Heart right ventricle (tissue), 16 donors: ENCODE results near the gene CLTB. TPM values are rescaled to one million over a fixed set of nuclear protein-coding genes. Genes with fewer than 3 reads are reported as not detected.

Experiments used
- ATAC-seq, 8 donors: fragments of 200-7000 bp; cut with Tn5 transposase; one replicate each; pipeline ENCODE4 v1.9.1; 2020; ENCODE audit warnings: mild to moderate bottlenecking in 8 of 8, moderate library complexity in 8 of 8, moderate number of reproducible peaks in 1 of 8
- DNase-seq, 2 donors: peaks; one replicate each; pipeline ENCODE4 v3.0.0-alpha.2; 2020
- H3K27ac ChIP-seq, 10 donors: fragments of 200-600 bp; sonication (generic) in 2 of 10; one replicate each; pipeline versions ENCODE4 v1.5.0 to v1.8.0; 2020 to 2022; ENCODE audit warnings: mild to moderate bottlenecking in 3 of 10
- H3K27me3 ChIP-seq, 7 donors: fragments of 200-600 bp; one replicate each; pipeline ENCODE4 v1.8.0; 2021 to 2022; ENCODE audit warnings: mild to moderate bottlenecking in 2 of 7
- H3K36me3 ChIP-seq, 9 donors: fragments of 200-600 bp; sonication (generic) in 1 of 9; one replicate each; pipeline versions ENCODE4 v1.5.0 to v1.8.0; 2020 to 2022; ENCODE audit warnings: mild to moderate bottlenecking in 2 of 9
- H3K4me1 ChIP-seq, 9 donors: fragments of 200-600 bp; sonication (generic) in 1 of 9; one replicate each; pipeline versions ENCODE4 v1.5.0 to v1.8.0; 2020 to 2022; ENCODE audit warnings: mild to moderate bottlenecking in 4 of 9
- H3K4me3 ChIP-seq, 10 donors: fragments of 200-600 bp; sonication (generic) in 2 of 10; one replicate each; pipeline versions ENCODE4 v1.5.0 to v1.8.0; 2020 to 2022; ENCODE audit warnings: mild to moderate bottlenecking in 7 of 10, moderate library complexity in 2 of 10
- H3K9me3 ChIP-seq, 11 donors: fragments of 200-600 bp in 10 of 11; sonication (generic) in 2 of 11; one replicate each; pipeline versions ENCODE4 v1.5.0 to v1.8.0; 2013 to 2022; ENCODE audit warnings: mild to moderate bottlenecking in 2 of 11, control low read depth in 1 of 11, moderate library complexity in 1 of 11
- WGBS, 2 donors: extraction: QIAGEN DNeasy Blood & Tissue Kit; methylation state at CpG; one replicate each; pipeline ENCODE4 v1.1.7; 2013; ENCODE audit warnings: inconsistent platforms in 1 of 2; 5-methylcytosine and 5-hydroxymethylcytosine counted together
- intact Hi-C, 10 donors: fragments of 100-400 bp; cut with DNase I; formaldehyde crosslinking; loops; one replicate each; pipeline versions ENCODE4 v1.11.1 to v1.14.2; 2022
- polyA plus RNA-seq, 2 donors: library from polyadenylated mRNA; stranded (reverse); fragments of 200-250 nt; gene quantifications; one replicate each; pipeline ENCODE4 v1.2.3, GENCODE V29; 2013
- total RNA-seq, 10 donors: library from RNA; stranded (reverse); fragmentation: NEBNext Ultra II Directional in 3 of 10; extraction: Animal tissue kit (Norgen Biotek cat#: 25700) in 3 of 10; gene quantifications; one replicate each; pipeline versions ENCODE4 v1.2.1 to v1.2.4, GENCODE V29; 2021 to 2023
- TF ChIP-seq, protein P1 (sequence below), 9 donors: fragments of 200-600 bp; sonication (generic) in 2 of 9; IDR thresholded peaks; one replicate each; pipeline versions ENCODE4 v1.5.0 to v1.8.0; 2021 to 2022; ENCODE audit warnings: antibody characterized with exemption in 9 of 9, mild to moderate bottlenecking in 5 of 9, moderate library complexity in 1 of 9
- donor health status: Arrhythmogenic right ventricular cardiomyopathy.
- donor health status: ischemic (EF 13 %, LVEDD 7.1; RV severe dilation, severe dysfunction).
- donor health status: healthy with polysubstance abuse.
- donor health status: DM: no; HTN: yes; CAD: no.
- donor health status: DM: no; HTN: no; CAD: no.
- donor health status: ischemic (EF 25% LVEDD 6.9; RV normal size, moderate dysfunction).
- donor health status: ischemic (EF 25% LVEDD 5.7; RV mildly dilated, moderate dysfunction).
- donor health status: healthy.
- donor health status: DM: yes; HTN: yes; CAD: no.
- donor health status: Ischemic cardiomyopathy.
- donor health status: ischemic (EF 35%, LVEDD 5.7; RV mildly dilated, moderate dysfunction).
- donor health status: nonischemic (EF 11% LVEDD 7.7; RV severe dilation, severe dysfunction).
- donor health status: DM: yes; HTN: yes; CAD: no.
- donor health status: PGD.
- donor health status: ischemic (EF 29% LVEDD 5.4; RV normal size, mild dysfunction).
- donor health status: nonischemic (EF 23%, LVEDD 6.1; RV moderate dilation, normal function).

Gene CLTB
- total and polyA plus RNA-seq, 12 donors: 192 to 569 (median 229) TPM

- Histone ChIP-seq H3K36me3 (no peaks in the 10 kb centered on the region), H3K4me3 (no peak overlapping the region), H3K27me3 (peaks cover 0 to 26% (median 0%) of the 10 kb centered on the region in 7 donors), H3K9me3 (no peaks in the 10 kb centered on the region), H3K27ac (no peak overlapping the region), H3K4me1 (peaks cover 0 to 12% (median 4%) of the 10 kb centered on the region in 9 donors)
- intact Hi-C loops: no loop called here
- 19 to 21% methylated on average over 5 of the region's 5 CpGs for WGBS, 2 donors
- ATAC-seq (no peak), DNase-seq (no peak)
- TF ChIP-seq, protein P1, sequence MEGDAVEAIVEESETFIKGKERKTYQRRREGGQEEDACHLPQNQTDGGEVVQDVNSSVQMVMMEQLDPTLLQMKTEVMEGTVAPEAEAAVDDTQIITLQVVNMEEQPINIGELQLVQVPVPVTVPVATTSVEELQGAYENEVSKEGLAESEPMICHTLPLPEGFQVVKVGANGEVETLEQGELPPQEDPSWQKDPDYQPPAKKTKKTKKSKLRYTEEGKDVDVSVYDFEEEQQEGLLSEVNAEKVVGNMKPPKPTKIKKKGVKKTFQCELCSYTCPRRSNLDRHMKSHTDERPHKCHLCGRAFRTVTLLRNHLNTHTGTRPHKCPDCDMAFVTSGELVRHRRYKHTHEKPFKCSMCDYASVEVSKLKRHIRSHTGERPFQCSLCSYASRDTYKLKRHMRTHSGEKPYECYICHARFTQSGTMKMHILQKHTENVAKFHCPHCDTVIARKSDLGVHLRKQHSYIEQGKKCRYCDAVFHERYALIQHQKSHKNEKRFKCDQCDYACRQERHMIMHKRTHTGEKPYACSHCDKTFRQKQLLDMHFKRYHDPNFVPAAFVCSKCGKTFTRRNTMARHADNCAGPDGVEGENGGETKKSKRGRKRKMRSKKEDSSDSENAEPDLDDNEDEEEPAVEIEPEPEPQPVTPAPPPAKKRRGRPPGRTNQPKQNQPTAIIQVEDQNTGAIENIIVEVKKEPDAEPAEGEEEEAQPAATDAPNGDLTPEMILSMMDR (IDR thresholded peaks at IDR 0.05): no peak
Observed at GRCh38 chr5:176441921-176442323, 25.6 kb upstream of the CLTB start.

GRCh38 chr5:176440927-176441706 lies 24.8 kb upstream of the CLTB start:
- whole genome bisulfite sequencing, 2 donors: 75 to 80% methylated on average over 10 of the region's 10 CpGs
- intact Hi-C loops: no loop called here
- ATAC-seq: no peak

DNA sequence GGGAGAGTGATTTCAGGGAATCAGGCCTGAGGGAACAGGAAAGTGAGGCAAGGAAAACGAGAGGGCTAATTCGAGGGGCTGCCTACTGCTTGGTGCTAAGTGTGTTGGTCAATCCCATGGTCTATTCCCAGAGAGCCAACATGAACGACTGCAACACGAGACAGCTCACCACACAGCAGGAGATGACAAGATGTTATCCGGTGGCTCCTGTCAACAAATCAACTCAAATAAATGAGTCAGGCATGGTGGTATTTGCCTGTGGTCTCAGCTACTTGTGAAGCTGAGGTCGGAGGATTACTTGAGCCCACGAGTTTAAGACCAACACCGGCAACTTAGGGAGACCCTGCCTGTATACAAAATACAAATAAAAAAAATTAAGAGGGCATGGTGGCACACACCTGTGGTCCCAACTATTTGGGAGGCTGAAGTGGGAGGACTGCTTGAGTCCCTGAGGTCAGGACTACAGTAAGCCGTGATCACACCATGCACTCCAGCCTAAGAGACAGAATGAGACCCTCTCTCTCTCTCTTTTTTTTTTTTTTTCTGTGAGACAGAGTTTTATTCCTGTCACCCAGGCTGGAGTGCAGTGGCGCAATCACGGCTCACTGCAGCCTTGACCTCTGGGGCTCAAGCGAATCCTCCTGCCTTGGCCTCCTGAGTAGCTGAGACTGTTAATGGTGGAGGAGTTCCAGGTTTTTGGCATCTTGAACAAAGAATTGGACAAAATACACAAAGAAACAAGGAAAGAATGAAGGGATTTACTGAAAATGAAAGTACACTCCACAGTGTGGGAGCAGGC lies 22.8 kb upstream of the CLTB start:
- ATAC-seq (no peak), DNase-seq (no peak)
- 55 to 60% methylated on average over 12 of the region's 12 CpGs for WGBS, 2 donors
- Histone ChIP-seq H3K27ac (no peak overlapping the region), H3K4me3 (no peak overlapping the region), H3K36me3 (no peaks in the 10 kb centered on the region), H3K27me3 (peaks cover 0 to 26% (median 0%) of the 10 kb centered on the region in 7 donors), H3K4me1 (peaks cover 0 to 12% (median 0%) of the 10 kb centered on the region in 9 donors), H3K9me3 (no peaks in the 10 kb centered on the region)
- TF ChIP-seq, protein P1 (IDR thresholded peaks at IDR 0.05): no peak
- intact Hi-C loops: no loop called here

More at GRCh38 chr5:176440927-176441706, 24.8 kb upstream of the CLTB start:
- TF ChIP-seq, protein P1 (IDR thresholded peaks at IDR 0.05): no peak
- no peak for DNase-seq
- Histone ChIP-seq H3K27me3 (peaks cover 0 to 26% (median 0%) of the 10 kb centered on the region in 7 donors), H3K36me3 (no peaks in the 10 kb centered on the region), H3K27ac (no peak overlapping the region), H3K4me1 (peaks cover 0 to 12% (median 0%) of the 10 kb centered on the region in 9 donors), H3K9me3 (no peaks in the 10 kb centered on the region), H3K4me3 (no peak overlapping the region)

DNA sequence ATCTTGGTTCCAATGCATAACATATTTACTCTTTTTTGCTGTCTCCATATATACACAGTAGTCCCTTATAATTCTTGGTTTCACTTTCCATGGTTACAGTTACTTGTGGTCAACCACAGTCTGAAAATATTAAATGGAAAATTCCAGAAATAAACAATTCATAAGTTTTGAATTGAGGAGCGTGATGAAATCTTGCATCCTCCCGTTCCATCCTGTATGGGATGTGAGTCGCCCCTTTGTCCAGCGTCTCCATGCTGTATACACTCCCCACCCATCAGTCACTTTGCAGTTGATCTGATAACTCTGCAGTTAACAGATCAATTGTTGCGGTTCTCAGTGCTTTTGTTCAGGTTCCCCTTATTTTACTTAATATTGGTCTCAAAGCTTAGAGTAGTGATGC lies 20.3 kb upstream of the CLTB start:
- ATAC-seq (peak in 1 of 8 donors; percentile 76), DNase-seq (no peak)
- Histone ChIP-seq H3K27me3 (peaks cover 0 to 32% (median 0%) of the 10 kb centered on the region in 7 donors), H3K4me1 (peaks cover 0 to 12% (median 0%) of the 10 kb centered on the region in 9 donors), H3K9me3 (no peaks in the 10 kb centered on the region), H3K4me3 (no peak overlapping the region), H3K27ac (peak overlapping the region in 2 of 10 donors; percentile 30 to 45), H3K36me3 (no peaks in the 10 kb centered on the region)
- intact Hi-C loops: no loop called here
- 45 to 58% methylated on average over 5 of the region's 5 CpGs for WGBS, 2 donors
- TF ChIP-seq, protein P1 (IDR thresholded peaks at IDR 0.05): no peak
